GM12878 (cell line): ENCODE measurements around the gene HMCES. TPM values are rescaled to one million over a fixed set of nuclear protein-coding genes. Genes with fewer than 3 reads are reported as not detected.

Experiments used
- ATAC-seq: fragments of 200-7000 bp; cut with Tn5 transposase; 3 replicates; pipeline ENCODE4 v1.9.1; 2020; ENCODE audit warnings: mild to moderate bottlenecking, moderate library complexity
- BruUV-seq: library from RNA; stranded (reverse); fragments of 400-500 nt; replicated peaks from 2 replicates; lab custom pipeline; 2021; lab: Mats Ljungman, UMichigan
- CTCF ChIA-PET: fragments of 300-600 bp; sonication (Branson Sonifier 250); formaldehyde crosslinking; extraction: SDS; loops from one replicate; lab custom pipeline; 2021; ENCODE audit warnings: inconsistent platforms; lab: Yijun Ruan, JAX
- POLR2A ChIA-PET: fragments of 350-600 bp; formaldehyde crosslinking; extraction: SDS; loops from one replicate; lab custom pipeline; 2021; ENCODE audit warnings: inconsistent platforms; lab: Charles Lee
- RAD21 ChIA-PET: fragments of 300-600 bp; sonication (Branson Sonifier 250); formaldehyde crosslinking; loops from one replicate; lab custom pipeline; 2023; ENCODE audit warnings: antibody characterized with exemption; ENCODE audit not compliant: unreplicated experiment; lab: Charles Lee
- SMC1A ChIA-PET: fragments of 300-600 bp; sonication (Branson Sonifier 250); formaldehyde crosslinking; loops from one replicate; lab custom pipeline; 2023; ENCODE audit not compliant: unreplicated experiment, uncharacterized antibody; lab: Charles Lee
- DNase-seq: peaks from one replicate; pipeline ENCODE4 v3.0.0-alpha.2; 2011; ENCODE audit warnings: low read depth, low spot score
- FAIRE-seq: peaks from 3 replicates; lab custom pipeline; 2011; peaks lifted over from hg19 to GRCh38; lab: Jason Lieb, UNC
- H2AFZ ChIP-seq: 2 replicates; pipeline ENCODE4 v1.6.0; 2011; ENCODE audit warnings: low read depth, low read length, control low read depth; ENCODE audit not compliant: control insufficient read depth
- H3K27ac ChIP-seq: 2 replicates; pipeline ENCODE4 v1.5.1; 2011; ENCODE audit warnings: control low read depth; ENCODE audit not compliant: control insufficient read depth, insufficient read depth
- H3K27me3 ChIP-seq, 2 experiments: replicated peaks in 1 of 2; 2 replicates each; pipeline versions ENCODE4 v1.6.0 to v1.6.1; 2011; ENCODE audit warnings: low read length in 1 of 2; ENCODE audit not compliant: control insufficient read depth in 2 of 2, insufficient read depth in 2 of 2
- H3K36me3 ChIP-seq, 2 experiments: 2 replicates each; pipeline ENCODE4 v1.5.1; 2011; ENCODE audit warnings: low read length in 1 of 2; ENCODE audit not compliant: control insufficient read depth in 2 of 2, insufficient read depth in 2 of 2
- H3K4me1 ChIP-seq: 2 replicates; pipeline ENCODE4 v1.6.1; 2011; ENCODE audit warnings: mild to moderate bottlenecking, low read length, moderate library complexity, mixed read lengths; ENCODE audit not compliant: control insufficient read depth, insufficient read depth
- H3K4me2 ChIP-seq: 2 replicates; pipeline ENCODE4 v1.6.0; 2011; ENCODE audit warnings: control low read depth; ENCODE audit not compliant: control insufficient read depth, insufficient read depth
- H3K4me3 ChIP-seq: fragments of 200-600 bp; sonication (generic); 2 replicates; pipeline ENCODE4 v1.5.1; 2016
- H3K79me2 ChIP-seq: 2 replicates; pipeline ENCODE4 v1.6.0; 2011; ENCODE audit warnings: low read length; ENCODE audit not compliant: control insufficient read depth, insufficient read depth
- H3K9ac ChIP-seq: 2 replicates; pipeline ENCODE4 v1.8.0; 2011; ENCODE audit warnings: low read length, control low read depth, mixed read lengths; ENCODE audit not compliant: control insufficient read depth, insufficient read depth
- H3K9me3 ChIP-seq: replicated peaks from 3 replicates; pipeline ENCODE4 v1.5.1; 2011; ENCODE audit warnings: mild to moderate bottlenecking, low read length; ENCODE audit not compliant: control insufficient read depth, insufficient read depth
- H4K20me1 ChIP-seq: 2 replicates; pipeline ENCODE4 v1.6.0; 2011; ENCODE audit not compliant: control insufficient read depth, insufficient read depth
- CEBPZ ChIP-seq: fragments of 150-350 bp; IDR thresholded peaks from 2 replicates; pipeline ENCODE4 v1.6.1; 2016; ENCODE audit warnings: low read depth, low read length
- CHD4 ChIP-seq: fragments of 200-600 bp; sonication (generic); IDR thresholded peaks from 2 replicates; pipeline ENCODE4 v1.6.1; 2016; ENCODE audit warnings: mild to moderate bottlenecking
- FOXM1 ChIP-seq: IDR thresholded peaks from 2 replicates; pipeline ENCODE4 v1.6.1; 2012; ENCODE audit warnings: low read depth, mild to moderate bottlenecking, inconsistent platforms, low read length, moderate library complexity
- HDAC2 ChIP-seq: fragments of 200-600 bp; sonication (generic); IDR thresholded peaks from 2 replicates; pipeline ENCODE4 v1.6.1; 2017
- HSF1 ChIP-seq: fragments of 150-350 bp; IDR thresholded peaks from 2 replicates; pipeline ENCODE4 v1.6.1; 2014; ENCODE audit warnings: mild to moderate bottlenecking, low read depth, low read length
- MYB ChIP-seq: fragments of 150-350 bp; IDR thresholded peaks from 2 replicates; pipeline ENCODE4 v1.6.1; 2014; ENCODE audit warnings: mild to moderate bottlenecking, low read depth, low read length, borderline replicate concordance
- PAX8 ChIP-seq: fragments of 450-650 bp; IDR thresholded peaks from 2 replicates; pipeline ENCODE4 v1.6.1; 2017; ENCODE audit warnings: mild to moderate bottlenecking, moderate library complexity
- POU2F2 ChIP-seq: IDR thresholded peaks from 3 replicates; pipeline ENCODE4 v1.6.1; 2011; ENCODE audit warnings: low read depth, mild to moderate bottlenecking, low read length, borderline replicate concordance
- RELA ChIP-seq: fragments of 450-650 bp; IDR thresholded peaks from 2 replicates; pipeline ENCODE4 v1.8.0; 2014; ENCODE audit warnings: borderline replicate concordance; ENCODE audit not compliant: partially characterized antibody
- SP1 ChIP-seq: IDR thresholded peaks from one replicate; pipeline ENCODE4 v1.6.1; 2011; ENCODE audit warnings: low read depth, low read length
- STAT3 ChIP-seq: IDR thresholded peaks from 2 replicates; pipeline ENCODE4 v1.6.1; 2011; ENCODE audit warnings: low read depth, low read length, improper control_type of control experiment
- TCF12 ChIP-seq: IDR thresholded peaks from 2 replicates; pipeline ENCODE4 v1.6.1; 2011; ENCODE audit warnings: low read depth, mild to moderate bottlenecking, low read length
- YY1 ChIP-seq: IDR thresholded peaks from 2 replicates; pipeline ENCODE4 v1.6.1; 2011; ENCODE audit warnings: low read depth, mild to moderate bottlenecking, low read length
- ZNF622 ChIP-seq: fragments of 450-650 bp; IDR thresholded peaks from 2 replicates; pipeline ENCODE4 v1.6.1; 2017; ENCODE audit warnings: mild to moderate bottlenecking, inconsistent platforms
- WGBS: methylation state at CpG from one replicate; pipeline ENCODE4 v1.1.6; 2016; ENCODE audit warnings: low lambda C conversion rate; ENCODE audit not compliant: insufficient replicate concordance, insufficient coverage; ENCODE audit errors: missing lambda C conversion rate; 5-methylcytosine and 5-hydroxymethylcytosine counted together
- in situ Hi-C: fragments of 300-500 bp; cut with MboI; formaldehyde crosslinking; loops from 9 replicates; pipeline ENCODE4 v1.14.3; 2018; ENCODE audit warnings: mixed read lengths
- intact Hi-C: fragments of 100-400 bp; cut with micrococcal nuclease; formaldehyde crosslinking; loops from one replicate; pipeline ENCODE4 v1.14.2; 2022; ENCODE audit not compliant: unreplicated experiment
- polyA plus RNA-seq, 11 experiments: library from polyadenylated mRNA; depleted of rRNA in 4 of 11; unstranded in 6 of 11; stranded (reverse) in 5 of 11; fragments of >200 nt; fragmentation: Nextera tagmentation in 4 of 11; fragmentation: Illumina TruSeq in 1 of 11; extraction: Ambion mirVana in 4 of 11; extraction: Trizol in 1 of 11; gene quantifications; 1 replicate in 1 of 11; 2 replicates in 10 of 11; pipeline versions ENCODE4 v1.2.1 to v1.2.3, GENCODE V29; 2011 to 2016; ENCODE audit warnings: inconsistent platforms in 2 of 11, missing spikeins in 2 of 11, low read depth in 1 of 11
- total RNA-seq, 4 experiments: library from RNA; depleted of rRNA in 3 of 4; stranded (reverse); fragments of >200 nt in 3 of 4; fragmentation: Illumina TruSeq in 1 of 4; extraction: Trizol in 1 of 4; gene quantifications; 2 replicates each; pipeline versions ENCODE4 v1.2.1 to v1.2.3, GENCODE V29; 2013 to 2021

The HMCES gene
- total and polyA plus RNA-seq, 10 of the 15 experiments (the other 5 are each of a cell fraction or from before 2014, with no cell fraction given) = 12.4 to 49.8 (median 27.0) TPM

DNA sequence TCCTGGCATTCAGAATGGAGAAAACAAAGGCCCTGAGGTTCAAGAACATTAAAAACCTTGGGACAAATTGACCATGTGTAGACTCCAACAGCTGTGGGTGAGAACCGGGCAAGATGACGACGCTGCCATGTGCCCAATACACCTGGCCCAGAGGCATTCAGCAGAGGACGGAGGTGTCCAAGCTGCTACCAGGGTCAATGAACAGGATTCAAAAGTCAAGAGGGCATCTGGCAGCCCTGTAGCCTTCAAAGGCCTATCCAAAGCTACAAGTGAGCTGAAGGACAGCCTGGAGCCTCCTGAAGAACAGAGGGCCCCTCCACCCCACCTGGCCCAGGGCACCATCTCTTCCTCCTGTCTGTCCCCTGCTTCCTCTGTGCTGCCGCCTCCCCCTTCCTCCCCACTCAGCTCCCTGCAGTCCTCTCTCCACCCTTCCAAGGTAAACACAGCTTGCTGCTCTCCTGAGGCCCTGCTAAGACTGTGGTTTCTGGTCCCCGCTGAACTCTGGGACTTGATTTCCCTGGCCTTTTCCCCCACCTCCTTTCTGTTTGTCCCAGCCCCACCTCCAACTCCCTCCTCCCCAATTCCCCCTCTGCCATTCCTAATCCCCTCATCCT, 57.5 kb downstream of the HMCES start:
- no peak for ATAC-seq
- FAIRE-seq = no peak

More for the DNA sequence above, 57.5 kb downstream of the HMCES start:
- Histone ChIP-seq H3K27ac (no peak overlapping the region), H3K36me3 (no peaks in the 10 kb centered on the region), H3K4me2 (no peak overlapping the region), H3K27me3 (no peaks in the 10 kb centered on the region), H3K9ac (no peak overlapping the region), H4K20me1 (no peaks in the 10 kb centered on the region), H3K79me2 (no peaks in the 10 kb centered on the region), H2AFZ (no peak overlapping the region), H3K4me3 (no peak overlapping the region), H3K9me3 (no peaks in the 10 kb centered on the region), H3K4me1 (no peaks in the 10 kb centered on the region)
- ChIA-PET RAD21 (interaction anchor here (0.6 kb wide), 1 partner anchor 90 kb away, joined by 3 read pairs; no protein-coding TSS in a partner anchor), POLR2A (no interaction called here), SMC1A (no interaction called here), CTCF (interaction anchor here (0.6 kb wide), 1 partner anchor 122 kb away, joined by 3 read pairs; no protein-coding TSS in a partner anchor)
- intact Hi-C loops (no loop called here), in situ Hi-C loops (no loop called here)
- no peak for TF ChIP-seq ZNF622
- no peak for TF ChIP-seq HDAC2
- no peak for TF ChIP-seq PAX8
- no peak for TF ChIP-seq FOXM1
- no peak for TF ChIP-seq RELA
- no peak for TF ChIP-seq MYB
- no peak for TF ChIP-seq YY1
- no peak for TF ChIP-seq SP1
- TF ChIP-seq HSF1 = no peak
- no peak for TF ChIP-seq CHD4
- TF ChIP-seq CEBPZ = no peak
- TF ChIP-seq STAT3 = no peak
- TF ChIP-seq TCF12 = no peak
- TF ChIP-seq POU2F2 = no peak
- no TSS peak for BruUV-seq
- WGBS = 64% methylated on average over 6 of the region's 6 CpGs
- DNase-seq = no peak
